GM12891 (cell line): Measurements from ENCODE around the gene FSD2.

Experiments
- PAX5 ChIP-seq: IDR thresholded peaks from 2 replicates; pipeline ENCODE4 v1.6.1; 2011; ENCODE audit warnings: low read length, moderate library complexity, mild to moderate bottlenecking; ENCODE audit not compliant: insufficient read depth, severe bottlenecking
- POLR2A ChIP-seq: IDR thresholded peaks from 2 replicates; pipeline ENCODE4 v1.6.1; 2011; ENCODE audit warnings: low read depth, low read length, control low read depth
- POLR2AphosphoS5 ChIP-seq: IDR thresholded peaks from 2 replicates; pipeline ENCODE4 v1.6.1; 2011; ENCODE audit warnings: low read depth, low read length, control low read depth
- POU2F2 ChIP-seq: IDR thresholded peaks from 2 replicates; pipeline ENCODE4 v1.6.1; 2011; ENCODE audit warnings: low read depth, mild to moderate bottlenecking, control low read depth, low read length, moderate library complexity
- SPI1 ChIP-seq: IDR thresholded peaks from 2 replicates; pipeline ENCODE4 v1.6.1; 2011; ENCODE audit warnings: low read depth, low read length, control low read depth

DNA sequence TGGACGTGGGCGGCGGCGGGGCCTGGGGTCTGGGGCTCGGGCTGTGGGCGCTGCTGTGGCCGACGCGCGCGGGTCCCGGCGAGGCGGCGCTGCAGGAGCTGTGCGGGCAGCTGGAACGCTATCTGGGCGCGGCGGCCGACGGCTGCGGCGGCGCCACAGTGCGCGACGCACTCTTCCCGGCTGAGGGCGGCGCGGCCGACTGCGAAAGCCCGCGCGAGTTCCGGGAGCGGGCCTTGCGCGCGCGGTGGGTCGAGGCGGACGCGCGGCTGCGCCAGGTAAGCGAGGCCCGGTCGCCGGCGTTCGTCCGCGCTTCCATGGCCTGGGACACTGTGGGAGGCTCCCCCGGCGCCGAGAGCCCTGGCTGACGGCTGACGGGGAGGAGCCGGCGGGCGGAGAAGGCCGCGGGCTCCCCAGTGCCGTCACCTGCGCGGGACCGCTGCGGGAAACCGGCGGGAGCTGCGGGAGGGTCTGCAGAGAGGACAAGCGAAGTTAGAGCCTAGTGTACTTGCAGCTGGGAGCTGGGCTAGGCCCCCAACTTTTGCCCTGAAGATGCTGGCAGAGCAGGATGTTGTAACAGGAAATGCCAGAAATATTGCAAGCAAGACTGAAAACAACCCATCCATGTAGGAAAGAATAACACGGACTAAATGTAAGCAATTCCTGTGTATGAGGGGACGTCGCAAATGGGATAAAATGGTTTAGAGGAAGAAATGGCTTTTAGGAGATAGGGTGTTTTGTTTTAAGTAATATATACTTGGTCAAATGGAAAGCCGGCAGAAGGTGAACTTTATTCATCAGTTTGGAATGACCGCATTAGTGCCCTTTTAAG is 4.4 kb upstream of the FSD2 start:
- no peak; the same call in 1 of the 2 replicates for TF ChIP-seq POLR2A
- no peak for TF ChIP-seq PAX5
- no peak for TF ChIP-seq POU2F2
- TF ChIP-seq POLR2AphosphoS5 = no peak
- no peak for TF ChIP-seq SPI1
